Activated T-helper 1 cell treated with Interleukin-2 at 50 U/mL for 16 hours (primary cell): ENCODE measurements around the gene HNMT.
"Not testable (repeated sequence)": the region's sequence is repeated elsewhere in the genome, so short reads cannot be mapped to it uniquely, and the experiment has no call there.

Source experiments
- DNase-seq: peaks from one replicate; pipeline ENCODE4 v3.0.0-alpha.2; 2020; ENCODE audit warnings: low read depth

The HNMT gene

DNA sequence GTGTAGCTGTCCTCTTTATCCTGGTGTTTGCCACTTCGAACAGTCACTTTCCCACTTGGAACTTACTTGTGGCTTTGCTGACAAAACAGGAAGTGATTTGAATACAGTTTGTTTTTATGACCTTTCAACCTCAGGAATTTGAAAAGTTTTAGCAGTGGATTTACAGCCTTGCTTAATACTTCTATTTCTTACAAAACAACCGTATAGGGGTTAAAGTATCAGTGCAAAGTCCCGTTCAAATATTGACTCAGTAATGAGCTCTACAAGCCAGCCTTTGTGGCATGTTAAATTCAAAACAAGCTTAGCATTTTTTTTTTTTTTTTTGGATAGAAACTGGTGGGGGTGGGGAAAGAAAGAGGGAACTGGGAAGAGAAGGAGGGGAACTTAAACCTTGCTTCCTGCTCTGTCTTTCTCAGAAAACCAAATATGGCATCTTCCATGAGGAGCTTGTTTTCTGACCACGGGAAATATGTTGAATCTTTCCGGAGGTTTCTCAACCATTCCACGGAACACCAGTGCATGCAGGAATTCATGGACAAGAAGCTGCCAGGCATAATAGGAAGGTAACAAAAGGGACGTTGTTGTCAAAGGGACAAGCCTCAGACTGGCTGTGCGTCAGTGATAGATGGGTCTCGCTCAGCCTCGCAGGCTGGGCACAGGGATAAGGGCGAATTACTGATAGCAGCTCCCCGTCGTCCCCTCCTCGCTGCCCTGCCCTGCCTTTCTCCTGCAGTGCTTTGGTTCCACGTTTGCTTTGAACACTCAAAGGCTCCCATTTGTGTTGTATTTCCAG, at the start of gene HNMT:
HNMT (plus strand) TSS at position 408 of the 793 bp plus-strand sequence; CDS start at position 427, 19 bp downstream.
- DNase-seq, result no peak

DNA sequence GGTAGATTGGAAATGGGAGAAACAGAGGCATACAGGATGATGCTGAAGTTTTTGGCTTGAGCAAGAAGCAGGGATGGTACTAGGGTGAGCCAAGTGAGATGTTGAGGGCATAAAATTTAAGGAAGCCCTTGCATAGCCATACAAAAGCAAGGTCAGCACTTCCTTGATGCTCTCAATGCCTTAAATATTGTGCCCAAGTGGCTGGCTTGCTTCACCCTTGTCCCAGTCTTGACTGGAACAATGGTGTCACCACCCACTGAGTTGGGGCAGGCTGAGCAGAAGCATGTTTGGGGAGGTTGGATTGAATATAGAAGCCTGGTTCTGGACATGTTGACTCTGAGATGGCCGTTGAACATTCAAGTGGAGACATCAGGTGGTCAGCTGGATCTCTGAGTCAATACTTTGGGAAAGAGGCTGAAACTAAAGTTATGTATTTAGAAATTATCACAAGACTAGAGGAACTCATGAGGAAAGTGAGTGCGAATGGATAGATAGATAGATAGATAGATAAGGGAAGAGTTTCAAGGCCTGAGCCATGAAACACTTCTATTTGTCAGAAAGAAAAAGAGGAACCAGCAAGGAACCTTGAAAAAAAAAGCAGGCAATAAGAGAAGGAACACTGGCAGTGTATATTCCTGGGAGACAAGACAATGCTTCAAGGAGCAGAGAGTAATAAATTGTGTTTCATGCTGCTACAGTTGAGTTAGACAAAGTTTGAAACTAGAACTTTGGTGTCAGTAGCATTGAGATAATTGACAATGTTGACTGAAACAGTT, 43.0 kb upstream of the HNMT start:
- DNase-seq, result no peak

DNA sequence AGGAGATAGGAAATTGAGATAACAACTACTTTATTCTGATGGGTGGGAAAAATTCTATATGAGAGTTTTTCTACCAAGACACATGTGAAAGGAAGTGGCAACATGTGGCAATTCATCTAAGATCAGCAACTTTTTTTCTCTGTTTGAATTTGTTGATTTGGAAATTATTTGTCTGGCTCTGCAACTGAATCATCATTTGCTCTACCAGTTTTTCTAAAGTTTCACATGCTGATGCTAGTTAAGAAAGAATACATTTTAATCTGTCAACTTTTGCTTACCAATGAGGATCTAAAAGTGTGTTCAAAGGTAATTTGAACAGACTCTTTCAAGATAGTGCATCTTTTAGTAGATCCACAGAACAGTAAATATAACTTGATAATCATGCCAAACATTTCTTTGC, 42.1 kb upstream of the HNMT start:
- not testable (repeated sequence) for DNase-seq

DNA sequence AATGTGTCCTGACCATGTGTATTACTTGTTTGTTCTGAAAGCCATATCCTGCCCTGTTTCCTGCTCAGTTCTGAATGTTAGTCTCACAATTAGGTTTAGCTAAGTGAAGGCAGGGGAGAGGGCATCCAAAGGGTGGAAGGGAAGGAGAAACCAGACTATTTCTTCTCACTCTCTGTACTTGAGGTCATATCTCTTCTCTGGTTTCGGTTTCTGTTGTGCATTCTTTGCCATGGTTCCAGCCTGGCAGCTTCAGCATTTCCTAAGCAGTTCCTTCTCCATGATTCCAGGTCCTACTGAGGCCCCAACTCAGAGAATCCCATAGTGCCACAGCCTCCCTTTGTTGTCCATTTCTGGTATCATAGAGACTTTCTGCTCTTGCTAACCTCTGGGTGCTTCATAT, 40.3 kb upstream of the HNMT start:
- no peak for DNase-seq

DNA sequence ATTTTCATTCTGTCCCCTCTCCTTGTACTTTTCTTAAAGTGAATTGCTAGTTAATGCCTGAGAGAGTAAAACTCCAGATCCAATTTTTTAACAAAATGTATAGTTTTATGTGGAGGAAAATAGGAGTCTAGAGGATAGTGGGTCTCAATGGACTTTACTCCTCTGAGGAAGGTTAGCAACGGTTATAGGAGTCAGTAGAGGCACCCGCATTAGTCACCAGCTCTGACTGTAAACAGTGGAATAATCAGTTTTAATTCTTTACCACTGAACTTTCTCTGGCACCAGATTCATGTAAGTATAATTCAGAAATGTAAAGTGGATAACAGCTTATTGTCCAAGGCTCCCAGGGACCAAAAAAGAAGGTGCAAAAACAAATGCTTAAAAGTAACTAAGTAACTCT, 38.7 kb upstream of the HNMT start:
- no peak for DNase-seq

DNA sequence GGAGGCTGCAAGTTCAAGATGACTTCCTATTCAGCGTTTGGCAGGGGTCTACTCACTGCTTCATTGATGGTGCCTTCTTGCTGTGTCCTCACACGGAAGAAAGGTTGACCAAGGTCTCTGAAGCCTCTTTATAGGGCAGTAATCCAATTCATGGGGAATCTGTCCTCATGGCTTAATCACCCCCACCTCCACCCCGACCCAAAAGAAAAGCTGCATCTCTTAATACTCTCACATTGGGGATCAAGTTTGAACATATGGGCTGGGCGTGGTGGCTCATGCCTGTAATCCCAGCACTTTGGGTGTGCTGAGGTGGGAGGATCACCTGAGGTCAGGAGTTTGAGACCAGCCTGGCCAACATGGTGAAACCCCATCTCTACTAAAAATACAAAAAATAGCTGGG, 36.4 kb upstream of the HNMT start:
- DNase-seq, result no peak

DNA sequence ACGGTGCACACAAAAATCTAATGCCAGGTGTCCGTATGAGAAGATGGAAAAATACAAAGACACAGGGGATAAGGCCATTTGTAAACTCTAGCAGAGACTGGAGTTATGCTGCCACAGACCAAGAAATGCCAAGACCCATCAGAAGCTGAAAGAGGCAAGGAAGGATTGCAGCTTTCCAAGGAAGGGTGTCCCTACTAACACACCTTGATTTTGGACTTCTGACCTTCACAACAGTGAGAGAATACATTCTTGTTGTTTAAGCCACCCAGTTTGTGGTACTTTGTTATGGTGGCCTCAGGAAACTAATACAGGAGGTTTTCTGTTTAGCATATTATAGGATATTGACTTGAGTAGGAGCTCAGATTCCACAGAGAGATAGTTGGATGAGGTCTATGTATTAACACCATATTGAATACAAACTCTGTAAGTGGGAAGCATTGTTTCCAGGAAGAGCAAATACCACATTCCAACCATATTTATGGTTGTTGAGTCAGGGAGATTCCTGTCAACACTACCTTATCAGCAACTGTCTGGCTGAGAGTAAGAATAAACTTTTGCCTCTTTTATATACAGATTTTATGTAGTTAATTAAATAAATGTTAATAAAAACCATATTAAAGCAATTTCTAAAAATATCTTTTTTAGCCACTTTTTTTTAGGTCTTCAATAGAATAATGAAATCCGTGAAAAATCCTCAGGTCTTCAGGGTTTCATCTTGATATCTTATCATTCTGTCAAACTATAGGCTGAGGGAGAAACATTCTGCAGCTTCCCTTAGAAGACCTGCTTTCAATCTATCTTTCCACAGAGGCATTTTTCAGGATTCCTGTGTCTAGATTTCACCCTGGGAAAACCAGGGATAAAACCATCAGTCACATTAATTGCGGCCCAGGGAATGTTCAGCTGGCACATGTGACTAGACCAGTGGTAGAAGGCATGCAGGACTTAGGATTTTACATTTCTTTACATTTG, 35.4 kb upstream of the HNMT start:
- no peak for DNase-seq

DNA sequence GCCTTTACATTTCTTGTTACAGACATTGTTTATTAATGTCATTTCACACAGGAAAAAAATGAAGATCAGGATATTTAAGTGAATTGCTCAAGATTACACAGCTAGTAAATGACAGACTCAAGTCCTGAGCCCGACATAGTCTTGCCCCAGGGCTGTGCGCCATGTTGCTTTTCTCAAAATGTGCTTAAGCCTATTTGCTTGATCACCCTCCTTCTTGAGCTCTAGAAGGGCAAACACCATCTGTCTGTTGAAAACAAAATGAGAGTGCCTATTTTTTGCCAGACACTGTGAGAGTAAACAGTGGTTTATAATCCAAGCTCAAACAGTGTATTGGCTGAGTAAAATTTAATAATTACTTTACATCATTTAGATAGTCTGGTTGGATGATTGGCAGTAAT, 34.8 kb upstream of the HNMT start:
- no peak for DNase-seq

DNA sequence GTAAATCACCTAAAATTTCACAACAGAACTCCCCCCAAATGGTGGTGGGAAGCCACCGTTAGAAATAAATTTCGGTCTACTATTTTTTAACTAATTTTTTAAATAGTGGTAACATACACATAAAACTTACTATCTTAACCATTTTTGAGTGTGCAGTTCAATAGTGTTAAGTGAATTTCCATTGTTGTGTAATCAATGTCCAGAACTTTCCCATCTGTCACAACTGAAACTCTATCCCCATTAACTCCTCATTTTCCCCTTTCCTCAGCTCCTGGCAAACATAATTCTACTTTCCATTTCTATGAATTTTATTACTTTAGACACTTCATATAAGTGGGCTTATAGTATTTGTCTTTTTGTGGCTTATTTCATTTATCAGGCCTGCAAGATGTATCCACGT, 34.1 kb upstream of the HNMT start:
- no peak for DNase-seq

DNA sequence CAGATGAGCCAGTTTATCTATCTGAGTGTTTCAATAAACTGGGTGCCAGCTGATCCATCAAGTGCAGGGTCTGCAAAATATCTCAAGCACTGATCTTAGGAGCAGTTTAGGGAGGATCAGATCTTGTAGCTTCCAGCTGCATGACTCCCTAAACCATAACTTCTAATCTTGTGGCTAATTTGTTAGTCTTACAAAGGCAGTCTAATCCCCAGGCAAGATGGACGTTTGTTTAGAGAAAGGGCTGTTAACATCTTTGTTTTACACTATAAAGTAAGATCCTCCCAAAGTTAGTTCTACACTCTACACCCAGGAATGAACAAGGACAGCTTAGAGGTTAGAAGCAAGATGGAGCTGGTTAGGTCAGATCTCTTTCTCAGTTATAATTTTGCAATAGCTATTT, 28.7 kb upstream of the HNMT start:
- DNase-seq, result no peak

DNA sequence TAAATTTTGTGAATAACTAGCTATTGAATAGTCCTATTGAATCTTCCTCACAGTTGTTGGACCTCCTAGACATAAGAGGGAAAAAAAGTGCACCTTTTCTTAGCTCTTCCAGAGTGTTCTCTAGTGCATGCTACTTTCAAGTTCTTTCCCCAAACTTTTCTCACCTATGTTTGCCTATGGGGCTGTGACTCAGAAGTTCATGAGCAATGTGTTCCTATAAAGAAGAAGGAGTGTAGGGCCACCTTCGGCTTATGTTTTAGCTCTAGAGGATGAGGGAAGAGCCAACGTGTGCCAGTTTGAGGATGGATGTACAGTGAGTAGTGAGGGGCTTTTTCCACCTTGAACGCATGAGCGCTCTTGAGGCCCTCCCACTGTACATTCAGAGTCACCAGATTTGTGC, 27.0 kb upstream of the HNMT start:
- DNase-seq, result no peak

DNA sequence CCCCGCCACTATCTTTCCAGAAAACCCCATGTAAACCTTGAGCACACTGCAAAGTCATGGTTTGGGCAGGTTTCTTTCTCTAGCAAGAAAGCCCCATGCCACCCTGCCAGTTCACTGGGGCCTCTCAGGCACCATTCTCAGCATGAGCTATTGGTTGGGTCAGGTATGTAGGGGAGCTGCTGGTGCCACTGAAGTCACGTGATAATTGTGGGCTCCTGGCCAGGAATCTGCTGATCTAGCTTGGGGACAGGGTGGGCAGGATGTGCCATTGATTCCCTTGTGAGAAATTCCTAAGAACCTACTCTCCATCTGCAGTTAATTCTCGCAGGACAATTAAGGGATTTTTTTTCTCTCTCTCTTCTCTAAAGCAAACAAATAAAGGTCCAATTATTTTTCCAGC, 26.5 kb upstream of the HNMT start:
- no peak for DNase-seq

DNA sequence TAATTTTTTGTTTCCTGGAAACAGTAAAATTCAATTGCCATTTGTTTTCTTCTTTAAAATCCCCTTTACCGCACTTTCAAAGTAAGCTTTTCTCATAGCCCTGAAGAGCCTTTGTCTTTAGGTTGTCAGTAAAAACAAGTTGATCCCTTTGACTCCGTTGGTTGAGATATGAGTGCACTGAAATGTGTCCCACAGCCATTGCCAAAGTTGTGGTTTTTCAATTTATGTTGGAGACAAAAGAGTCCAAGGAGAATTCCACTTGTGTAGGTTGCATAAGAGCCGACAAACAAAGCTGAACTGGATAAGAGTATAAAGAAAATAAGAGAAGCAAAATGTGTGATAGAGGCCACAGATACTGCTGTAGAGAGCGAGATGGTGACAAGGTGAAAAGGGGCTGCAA, 26.1 kb upstream of the HNMT start:
- no peak for DNase-seq

DNA sequence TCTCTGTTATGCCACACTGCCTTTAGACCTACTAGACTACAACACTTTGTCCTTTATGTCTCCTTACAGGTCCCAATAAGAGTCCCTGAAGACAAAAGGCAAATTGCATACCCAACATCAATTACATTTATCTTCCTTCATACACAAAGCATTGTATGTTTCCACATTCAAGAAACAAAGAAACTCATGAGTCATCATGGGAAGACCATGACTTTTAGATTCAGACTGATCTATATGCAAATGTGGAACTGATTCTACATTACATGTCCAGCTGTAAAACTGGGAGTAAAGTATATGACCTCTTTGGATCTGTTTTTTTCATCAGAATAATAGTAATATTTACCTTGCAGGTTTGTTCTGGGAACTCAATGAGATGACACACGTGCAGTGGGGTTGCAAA, 25.2 kb upstream of the HNMT start:
- no peak for DNase-seq

DNA sequence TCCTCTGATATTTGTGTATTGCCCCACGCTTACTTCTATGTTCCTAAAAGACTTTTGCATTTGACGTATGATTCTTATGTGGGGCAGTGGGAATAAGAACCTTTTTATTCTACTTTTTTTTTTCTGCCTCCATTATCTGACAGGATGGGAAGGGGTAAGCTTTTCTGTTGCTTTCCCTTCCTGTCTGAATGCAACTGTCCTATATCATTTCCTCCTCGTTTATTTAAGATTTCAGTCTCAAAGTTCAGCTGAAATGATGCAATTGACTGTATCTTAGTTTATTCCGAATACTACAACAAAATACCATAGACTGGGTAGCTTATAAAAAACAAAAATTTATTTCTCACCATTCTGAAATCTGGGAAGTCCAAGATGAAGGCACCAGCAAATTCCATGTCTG, 24.1 kb upstream of the HNMT start:
- DNase-seq, result no peak

DNA sequence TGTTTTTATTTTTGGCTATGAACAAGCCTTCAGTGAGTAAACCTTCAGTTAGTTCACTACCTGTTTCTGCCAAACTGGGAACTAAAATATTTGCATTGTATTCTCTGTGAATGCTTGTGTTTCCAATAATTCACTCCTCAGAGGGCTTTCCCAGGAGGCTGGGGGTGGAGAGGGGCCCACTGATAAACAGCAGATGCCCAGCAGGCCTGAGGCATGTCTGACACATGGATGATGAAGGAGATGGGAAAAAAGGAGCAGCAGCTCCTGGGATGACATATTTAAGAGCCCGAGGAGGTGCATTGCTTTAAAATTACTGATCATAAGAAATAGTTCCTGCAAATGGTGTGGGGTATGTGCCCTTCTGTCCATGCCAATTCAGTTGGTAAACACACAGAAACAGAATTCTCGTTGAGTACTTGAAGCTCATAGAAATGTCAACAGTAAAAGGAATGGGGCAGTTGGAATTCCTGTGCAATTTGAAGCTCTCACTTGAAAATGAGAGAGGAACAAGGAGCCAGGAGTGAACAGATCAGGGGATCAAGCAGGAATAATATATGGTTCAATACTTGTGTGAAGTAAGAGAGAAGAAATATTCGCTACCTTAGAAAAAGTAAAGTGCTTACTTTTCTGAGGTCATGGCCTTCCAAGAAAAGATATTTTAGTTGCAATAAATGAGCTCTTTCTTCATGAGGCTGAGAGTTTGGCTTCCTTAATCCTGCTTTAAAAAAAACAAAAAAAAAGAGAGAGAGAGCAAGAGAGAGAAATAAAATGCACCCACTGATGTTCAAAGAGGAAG, 22.0 kb upstream of the HNMT start:
- no peak for DNase-seq

DNA sequence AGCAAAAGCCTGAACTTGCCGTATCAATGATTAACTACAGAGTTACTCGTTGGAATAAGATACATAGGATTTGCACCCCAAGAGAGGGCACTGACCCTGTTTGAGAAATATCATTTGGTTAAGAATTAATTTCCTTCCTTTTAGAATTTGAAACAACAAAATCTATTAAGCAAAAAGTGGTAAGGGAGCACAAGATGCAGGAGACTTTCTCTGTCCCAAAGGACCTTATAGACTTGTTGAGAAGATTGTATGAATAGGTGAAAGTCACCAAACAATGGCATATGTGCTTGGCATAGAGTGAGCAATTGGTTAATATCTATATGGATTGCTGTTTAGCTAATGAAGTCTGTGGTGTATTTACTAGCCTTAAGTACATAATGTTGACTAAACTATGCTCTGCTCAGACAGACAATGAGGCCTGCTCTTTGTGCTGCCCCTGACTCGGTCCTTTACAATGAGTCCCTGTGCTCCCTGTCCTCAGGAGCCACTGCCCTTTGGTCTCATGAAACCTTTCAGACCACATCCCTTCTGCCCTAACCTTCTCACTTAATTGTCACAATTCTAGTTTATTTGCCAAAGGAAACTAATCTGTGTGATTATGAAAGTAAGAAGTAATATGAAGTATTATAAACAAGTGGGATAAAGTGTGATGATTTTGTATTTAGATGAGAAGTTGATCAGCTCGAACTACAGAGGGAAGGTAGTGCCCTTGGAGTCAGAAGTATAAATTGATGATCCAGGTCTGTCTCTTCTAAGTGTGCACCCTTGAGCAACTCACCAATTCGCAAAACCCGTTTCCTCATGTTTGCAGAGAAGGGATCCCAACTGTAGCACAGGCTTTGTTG, 21.2 kb upstream of the HNMT start:
- no peak for DNase-seq

DNA sequence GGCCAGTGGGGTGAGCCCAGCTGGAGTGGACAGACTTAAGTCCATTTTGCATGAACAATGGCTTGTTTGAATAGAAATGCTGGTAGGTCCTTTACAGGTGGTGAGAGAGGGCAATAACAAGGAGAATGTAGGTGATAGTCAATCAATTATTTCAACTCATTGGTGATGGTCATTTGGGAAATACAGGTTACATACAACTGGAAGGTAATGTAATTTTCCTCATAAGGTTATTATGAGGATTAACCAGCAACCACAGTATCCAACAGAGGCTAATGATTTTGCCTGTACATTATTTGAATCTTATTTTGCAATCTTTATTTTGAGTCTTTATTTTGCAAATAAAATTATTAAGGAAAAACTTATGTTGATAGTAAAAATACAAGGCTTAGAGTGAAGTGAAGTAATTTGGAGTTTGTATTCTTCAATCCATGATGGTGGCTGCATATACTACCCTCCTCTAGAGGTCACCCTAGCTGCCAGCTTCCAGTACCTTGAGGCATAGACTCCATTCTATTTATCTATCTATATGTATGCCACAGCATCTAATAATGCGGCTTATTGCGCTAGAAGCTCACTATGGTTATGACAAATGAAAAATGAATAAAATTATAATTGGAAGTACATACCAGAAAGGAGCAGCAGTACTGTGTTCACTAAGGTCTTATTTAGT, 20.5 kb upstream of the HNMT start:
- no peak for DNase-seq

DNA sequence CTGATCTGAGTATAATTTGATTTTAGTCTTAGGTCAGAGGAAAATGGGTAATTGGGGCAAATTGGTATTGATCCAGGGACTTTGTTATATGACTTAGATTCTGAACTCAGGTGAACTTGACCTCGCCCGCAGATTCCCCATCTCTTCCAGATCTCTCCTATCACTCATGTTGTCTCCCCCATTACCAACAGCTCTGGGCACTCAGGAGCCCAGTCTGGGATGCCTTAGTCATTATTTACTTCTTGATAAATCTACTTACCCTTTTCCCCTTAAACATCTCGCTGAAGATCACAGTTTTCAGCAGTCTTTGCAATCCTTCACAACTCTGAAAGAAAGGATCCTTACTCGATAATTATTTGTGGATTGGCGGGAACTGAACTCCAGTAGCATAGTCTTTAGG, 19.6 kb upstream of the HNMT start:
- no peak for DNase-seq

DNA sequence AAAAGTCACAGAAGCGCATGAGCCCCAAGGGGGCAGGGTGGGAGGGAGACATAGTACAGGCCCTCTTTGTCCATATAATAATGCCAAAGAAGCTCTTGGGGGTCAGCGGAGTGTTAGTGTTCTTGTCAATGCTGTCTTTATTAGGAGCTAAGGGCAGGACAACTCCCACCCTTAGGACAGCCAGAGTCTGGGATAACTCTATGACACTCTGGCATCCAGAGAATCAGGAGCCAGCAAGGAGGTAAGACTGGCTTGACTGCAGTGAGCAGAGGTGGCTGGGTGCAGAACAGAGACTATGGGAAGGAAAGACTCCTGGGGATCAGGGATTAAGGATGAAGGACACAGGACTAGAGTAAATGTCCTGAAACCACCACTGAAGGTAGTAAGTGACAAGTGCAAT, 19.0 kb upstream of the HNMT start:
- no peak for DNase-seq
